Panc1 (cell line): ENCODE measurements around the gene SLX4IP. TPM values are rescaled to one million over a fixed set of nuclear protein-coding genes. Genes with fewer than 3 reads are reported as not detected.

ENCODE experiments used
- ATAC-seq: fragments of 200-7000 bp; cut with Tn5 transposase; 2 replicates; pipeline ENCODE4 v1.9.1; 2020; ENCODE audit warnings: mild to moderate bottlenecking, moderate library complexity
- BruUV-seq: library from RNA; stranded (reverse); fragments of 400-500 nt; replicated peaks from 2 replicates; lab custom pipeline; 2021; lab: Mats Ljungman, UMichigan
- CTCF ChIA-PET: fragments of 300-600 bp; sonication (Branson Sonifier 250); formaldehyde crosslinking; loops from one replicate; lab custom pipeline; 2022; ENCODE audit warnings: antibody characterized with exemption; lab: Charles Lee
- POLR2A ChIA-PET: fragments of 300-600 bp; sonication (Branson Sonifier 250); formaldehyde crosslinking; loops from one replicate; lab custom pipeline; 2022; ENCODE audit warnings: antibody characterized with exemption; lab: Charles Lee
- DNase-seq: peaks from one replicate; pipeline ENCODE4 v3.0.0-alpha.2; 2010; ENCODE audit warnings: low read depth, low spot score
- H3K27ac ChIP-seq: 2 replicates; pipeline ENCODE4 v1.5.1; 2011; ENCODE audit warnings: mild to moderate bottlenecking, low read length, inconsistent platforms
- H3K27me3 ChIP-seq: fragments of 200-500 bp; sonication (Bioruptor generic); 2 replicates; pipeline ENCODE4 v1.6.0; 2014; ENCODE audit warnings: low read length, inconsistent platforms; ENCODE audit not compliant: control insufficient read depth, insufficient read depth
- H3K36me3 ChIP-seq: fragments of 200-500 bp; sonication (Bioruptor generic); 2 replicates; pipeline ENCODE4 v1.5.1; 2014; ENCODE audit warnings: inconsistent platforms, mild to moderate bottlenecking, low read length, moderate library complexity; ENCODE audit not compliant: control insufficient read depth, insufficient read depth
- H3K4me1 ChIP-seq: 2 replicates; pipeline ENCODE4 v1.5.1; 2011; ENCODE audit warnings: inconsistent platforms, mild to moderate bottlenecking, low read length, moderate library complexity; ENCODE audit not compliant: control insufficient read depth, insufficient read depth
- H3K4me3 ChIP-seq, 2 experiments: 2 replicates each; pipeline ENCODE4 v1.5.1; 2011 to 2012; ENCODE audit warnings: low read depth in 2 of 2, low read length in 2 of 2, mild to moderate bottlenecking in 2 of 2, inconsistent platforms in 1 of 2, moderate library complexity in 1 of 2
- H3K9me3 ChIP-seq: fragments of 200-500 bp; sonication (Bioruptor generic); 2 replicates; pipeline ENCODE4 v1.5.1; 2014; ENCODE audit warnings: low read depth, mild to moderate bottlenecking, inconsistent platforms, low read length, moderate library complexity; ENCODE audit not compliant: control insufficient read depth, insufficient read depth
- POLR2AphosphoS5 ChIP-seq: IDR thresholded peaks from 2 replicates; pipeline ENCODE4 v1.6.1; 2012; ENCODE audit warnings: mild to moderate bottlenecking, low read depth, low read length, moderate library complexity
- SIN3A ChIP-seq: IDR thresholded peaks from 2 replicates; pipeline ENCODE4 v1.6.1; 2012; ENCODE audit warnings: low read depth, mild to moderate bottlenecking, low read length, moderate library complexity, borderline replicate concordance; ENCODE audit not compliant: insufficient read depth
- TCF7L2 ChIP-seq: IDR thresholded peaks from 2 replicates; pipeline ENCODE4 v1.6.1; 2011; ENCODE audit warnings: mild to moderate bottlenecking, low read depth, low read length, inconsistent platforms
- in situ Hi-C: cut with HindIII; loops from 2 replicates; pipeline ENCODE4 v1.10.0; 2016; ENCODE audit warnings: low sequenced_read_pairs, low pct_unique_long_range_greater_than_20kb
- intact Hi-C: fragments of 100-400 bp; cut with micrococcal nuclease; formaldehyde crosslinking; loops from one replicate; pipeline ENCODE4 v1.10.0; 2022; ENCODE audit not compliant: unreplicated experiment
- total RNA-seq: library from RNA; stranded (reverse); gene quantifications from one replicate; pipeline ENCODE4 v1.2.1, GENCODE V29; 2021; ENCODE audit not compliant: unreplicated experiment
- TF ChIP-seq, protein P1 (sequence below): fragments of 450-650 bp; IDR thresholded peaks from 2 replicates; pipeline ENCODE4 v1.5.1; 2017; ENCODE audit warnings: mild to moderate bottlenecking
- TF ChIP-seq, protein P2 (sequence below), 2 experiments: IDR thresholded peaks; 2 replicates each; pipeline ENCODE4 v1.6.1; 2011 to 2012; ENCODE audit warnings: low read depth in 2 of 2, control low read depth in 1 of 2, low read length in 1 of 2, mild to moderate bottlenecking in 1 of 2, moderate library complexity in 1 of 2; ENCODE audit not compliant: insufficient read depth in 1 of 2

Gene SLX4IP
- total RNA-seq, 1 experiment from 2014 or later: 5.4 TPM

DNA sequence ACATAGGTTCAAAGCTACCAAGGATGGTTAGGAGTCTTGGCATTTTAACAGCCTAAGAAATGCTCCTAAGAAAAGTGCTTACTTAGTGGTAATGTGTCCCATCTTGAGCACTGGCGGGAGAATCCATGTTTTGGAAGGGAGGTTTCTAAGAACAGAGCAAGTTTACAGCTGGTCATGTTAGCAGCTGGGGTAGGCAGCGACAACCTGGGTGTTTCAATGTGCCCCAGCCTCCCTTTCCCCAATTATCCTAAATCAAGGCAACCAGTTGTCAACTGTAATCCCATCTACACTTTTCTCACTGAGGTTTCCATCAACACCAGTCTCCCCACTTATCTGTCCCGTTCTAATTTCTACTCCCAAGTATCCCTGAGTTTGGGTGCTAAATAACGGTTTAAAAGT lies 240.3 kb downstream of the SLX4IP start:
- CTCF ChIA-PET: interaction anchor here (0.7 to 1.1 kb wide), 2 partner anchors 12 to 1216 kb away, joined by 3 to 11 read pairs; no protein-coding TSS in a partner anchor
- DNase-seq: no peak
- no peak for TF ChIP-seq SIN3A
- TF ChIP-seq, protein P1, sequence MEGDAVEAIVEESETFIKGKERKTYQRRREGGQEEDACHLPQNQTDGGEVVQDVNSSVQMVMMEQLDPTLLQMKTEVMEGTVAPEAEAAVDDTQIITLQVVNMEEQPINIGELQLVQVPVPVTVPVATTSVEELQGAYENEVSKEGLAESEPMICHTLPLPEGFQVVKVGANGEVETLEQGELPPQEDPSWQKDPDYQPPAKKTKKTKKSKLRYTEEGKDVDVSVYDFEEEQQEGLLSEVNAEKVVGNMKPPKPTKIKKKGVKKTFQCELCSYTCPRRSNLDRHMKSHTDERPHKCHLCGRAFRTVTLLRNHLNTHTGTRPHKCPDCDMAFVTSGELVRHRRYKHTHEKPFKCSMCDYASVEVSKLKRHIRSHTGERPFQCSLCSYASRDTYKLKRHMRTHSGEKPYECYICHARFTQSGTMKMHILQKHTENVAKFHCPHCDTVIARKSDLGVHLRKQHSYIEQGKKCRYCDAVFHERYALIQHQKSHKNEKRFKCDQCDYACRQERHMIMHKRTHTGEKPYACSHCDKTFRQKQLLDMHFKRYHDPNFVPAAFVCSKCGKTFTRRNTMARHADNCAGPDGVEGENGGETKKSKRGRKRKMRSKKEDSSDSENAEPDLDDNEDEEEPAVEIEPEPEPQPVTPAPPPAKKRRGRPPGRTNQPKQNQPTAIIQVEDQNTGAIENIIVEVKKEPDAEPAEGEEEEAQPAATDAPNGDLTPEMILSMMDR: no peak
- TF ChIP-seq TCF7L2: no peak
- no peak for TF ChIP-seq POLR2AphosphoS5
- TF ChIP-seq, protein P2, sequence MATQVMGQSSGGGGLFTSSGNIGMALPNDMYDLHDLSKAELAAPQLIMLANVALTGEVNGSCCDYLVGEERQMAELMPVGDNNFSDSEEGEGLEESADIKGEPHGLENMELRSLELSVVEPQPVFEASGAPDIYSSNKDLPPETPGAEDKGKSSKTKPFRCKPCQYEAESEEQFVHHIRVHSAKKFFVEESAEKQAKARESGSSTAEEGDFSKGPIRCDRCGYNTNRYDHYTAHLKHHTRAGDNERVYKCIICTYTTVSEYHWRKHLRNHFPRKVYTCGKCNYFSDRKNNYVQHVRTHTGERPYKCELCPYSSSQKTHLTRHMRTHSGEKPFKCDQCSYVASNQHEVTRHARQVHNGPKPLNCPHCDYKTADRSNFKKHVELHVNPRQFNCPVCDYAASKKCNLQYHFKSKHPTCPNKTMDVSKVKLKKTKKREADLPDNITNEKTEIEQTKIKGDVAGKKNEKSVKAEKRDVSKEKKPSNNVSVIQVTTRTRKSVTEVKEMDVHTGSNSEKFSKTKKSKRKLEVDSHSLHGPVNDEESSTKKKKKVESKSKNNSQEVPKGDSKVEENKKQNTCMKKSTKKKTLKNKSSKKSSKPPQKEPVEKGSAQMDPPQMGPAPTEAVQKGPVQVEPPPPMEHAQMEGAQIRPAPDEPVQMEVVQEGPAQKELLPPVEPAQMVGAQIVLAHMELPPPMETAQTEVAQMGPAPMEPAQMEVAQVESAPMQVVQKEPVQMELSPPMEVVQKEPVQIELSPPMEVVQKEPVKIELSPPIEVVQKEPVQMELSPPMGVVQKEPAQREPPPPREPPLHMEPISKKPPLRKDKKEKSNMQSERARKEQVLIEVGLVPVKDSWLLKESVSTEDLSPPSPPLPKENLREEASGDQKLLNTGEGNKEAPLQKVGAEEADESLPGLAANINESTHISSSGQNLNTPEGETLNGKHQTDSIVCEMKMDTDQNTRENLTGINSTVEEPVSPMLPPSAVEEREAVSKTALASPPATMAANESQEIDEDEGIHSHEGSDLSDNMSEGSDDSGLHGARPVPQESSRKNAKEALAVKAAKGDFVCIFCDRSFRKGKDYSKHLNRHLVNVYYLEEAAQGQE (IDR thresholded peaks at IDR 0.05; ENCODE audit: insufficient read depth in 1 of 2, low read depth in 2 of 2, low read length in 1 of 2): no peak
- Histone ChIP-seq H3K9me3 (no peaks in the 10 kb centered on the region), H3K36me3 (peaks cover 4% of the 10 kb centered on the region; the same call in 1 of the 2 replicates), H3K27ac (peak overlapping the region; percentile 72), H3K4me1 (peaks cover 7% of the 10 kb centered on the region), H3K27me3 (no peaks in the 10 kb centered on the region), H3K4me3 (peak overlapping the region; percentile 82 to 90; a peak in 3 of 4 replicates)
- intact Hi-C loops (loop anchor here (2.0 to 10.0 kb wide), 2 partner anchors 121 to 531 kb away; no protein-coding TSS in a partner anchor), in situ Hi-C loops (no loop called here)
- POLR2A ChIA-PET: interaction anchor here (0.5 kb wide), 1 partner anchor 727 kb away, joined by 4 read pairs; no protein-coding TSS in a partner anchor
- ATAC-seq: no peak
- BruUV-seq: TSS peak; percentile 90

DNA sequence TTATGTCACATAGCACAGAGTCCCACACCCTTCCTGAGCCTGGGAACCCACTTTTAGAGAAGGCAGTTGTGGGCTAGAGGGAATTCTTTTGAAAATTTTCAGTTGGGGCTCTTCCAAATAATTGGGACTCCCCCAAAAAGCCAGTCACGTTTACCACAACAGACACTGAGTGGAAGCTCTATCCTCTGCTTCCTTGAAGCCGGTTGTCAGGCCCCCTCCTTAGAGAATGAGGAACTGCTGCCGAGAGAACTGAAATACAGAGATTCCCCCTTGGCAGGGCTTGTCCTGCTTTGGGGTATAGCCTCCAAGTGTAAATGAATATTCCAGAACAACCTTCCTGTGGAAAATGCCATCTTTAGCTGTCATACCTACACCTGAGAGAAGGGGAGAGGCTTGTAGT lies 241.4 kb downstream of the SLX4IP start:
- TF ChIP-seq SIN3A: no peak
- TF ChIP-seq, protein P1: no peak
- no peak for TF ChIP-seq TCF7L2
- TF ChIP-seq, protein P2 (IDR thresholded peaks at IDR 0.05; ENCODE audit: insufficient read depth in 1 of 2, low read depth in 2 of 2, low read length in 1 of 2): no peak
- ChIA-PET CTCF (interaction anchor here (0.7 kb wide), 2 partner anchors 56 to 75 kb away, joined by 10 to 14 read pairs; no protein-coding TSS in a partner anchor), POLR2A (no interaction called here)
- intact Hi-C loops: loop anchor here (10.0 kb wide), 1 partner anchor 122 kb away; no protein-coding TSS in a partner anchor
- Histone ChIP-seq H3K36me3 (peaks cover 4% of the 10 kb centered on the region; the same call in 1 of the 2 replicates), H3K4me3 (no peak overlapping the region), H3K4me1 (peaks cover 7% of the 10 kb centered on the region), H3K9me3 (no peaks in the 10 kb centered on the region), H3K27me3 (no peaks in the 10 kb centered on the region), H3K27ac (no peak overlapping the region)
- in situ Hi-C loops: no loop called here
- no TSS peak for BruUV-seq
- no peak for ATAC-seq
- DNase-seq: no peak
